Pulmonary artery endothelial cell (primary cell): ENCODE measurements around the gene PRKN. TPM values are rescaled to one million over a fixed set of nuclear protein-coding genes. Genes with fewer than 3 reads are reported as not detected.
"Not testable (repeated sequence)": the region's sequence is repeated elsewhere in the genome, so short reads cannot be mapped to it uniquely, and the experiment has no call there.

Source experiments
- DNase-seq: peaks from one replicate; pipeline ENCODE4 v3.0.0-alpha.2; 2011; ENCODE audit warnings: low read depth, low spot score
- total RNA-seq: library from RNA; depleted of rRNA; stranded (reverse); fragments of >200 nt; gene quantifications from 2 replicates; pipeline ENCODE4 v1.2.3, GENCODE V29; 2014

The PRKN gene
- total RNA-seq, 1 donor from 2014 or later, result 0.59 TPM

DNA sequence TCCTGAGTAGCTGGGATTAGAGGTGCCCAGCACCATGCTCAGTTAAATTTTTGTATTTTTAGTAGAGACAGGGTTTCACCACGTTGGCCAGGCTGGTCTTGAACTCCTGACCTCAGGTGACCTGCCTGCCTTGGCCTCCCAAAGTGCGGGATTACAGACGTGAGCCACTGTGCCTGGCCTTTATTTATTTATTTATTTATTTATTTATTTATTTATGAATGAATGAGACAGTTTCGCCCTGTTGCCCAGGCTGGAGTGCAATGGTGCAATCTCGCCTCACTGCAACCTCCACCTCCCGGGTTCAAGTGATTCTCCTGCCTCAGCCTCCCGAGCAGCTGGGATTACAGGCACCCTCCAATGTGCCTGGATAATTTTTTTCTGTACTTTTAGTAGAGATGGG, 48.7 kb downstream of the PRKN start:
- DNase-seq, result not testable (repeated sequence)

DNA sequence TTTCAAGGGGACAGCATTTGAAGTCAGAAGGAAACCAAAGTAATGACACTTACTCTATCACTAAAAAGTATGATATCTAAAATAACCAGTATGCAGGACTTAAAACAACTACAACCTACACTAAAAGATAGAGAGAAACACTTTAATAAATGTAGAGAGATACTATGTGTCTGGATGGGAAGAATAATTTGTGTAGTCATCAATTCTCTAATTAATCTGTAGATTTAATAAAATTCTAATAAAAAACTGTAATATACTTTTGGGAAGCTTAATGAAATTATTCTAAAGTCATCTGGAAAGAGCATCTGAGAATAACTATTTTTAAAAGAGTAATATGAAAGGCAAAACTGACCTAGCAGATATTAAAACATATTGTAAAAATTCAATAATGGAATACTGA, 52.1 kb downstream of the PRKN start:
- DNase-seq, result no peak

DNA sequence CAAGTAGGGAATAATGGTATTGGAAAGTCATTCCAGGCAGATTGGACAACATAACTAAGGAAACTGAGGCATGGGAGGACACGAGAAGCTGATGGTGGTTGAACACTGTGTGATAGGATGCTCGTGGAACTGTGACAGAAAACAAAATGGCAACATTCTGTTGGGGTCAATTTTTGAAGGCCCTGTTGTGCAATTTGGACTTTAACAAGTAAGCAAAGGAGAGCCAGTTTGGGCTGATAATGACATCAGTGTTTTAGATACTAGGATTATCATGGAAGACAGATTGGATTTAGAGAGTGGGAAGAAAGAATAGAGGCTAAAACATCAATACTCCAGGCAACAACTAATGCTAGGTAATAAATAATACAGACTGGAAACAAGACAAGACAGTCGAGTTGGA, 53.1 kb downstream of the PRKN start:
- DNase-seq, result no peak

DNA sequence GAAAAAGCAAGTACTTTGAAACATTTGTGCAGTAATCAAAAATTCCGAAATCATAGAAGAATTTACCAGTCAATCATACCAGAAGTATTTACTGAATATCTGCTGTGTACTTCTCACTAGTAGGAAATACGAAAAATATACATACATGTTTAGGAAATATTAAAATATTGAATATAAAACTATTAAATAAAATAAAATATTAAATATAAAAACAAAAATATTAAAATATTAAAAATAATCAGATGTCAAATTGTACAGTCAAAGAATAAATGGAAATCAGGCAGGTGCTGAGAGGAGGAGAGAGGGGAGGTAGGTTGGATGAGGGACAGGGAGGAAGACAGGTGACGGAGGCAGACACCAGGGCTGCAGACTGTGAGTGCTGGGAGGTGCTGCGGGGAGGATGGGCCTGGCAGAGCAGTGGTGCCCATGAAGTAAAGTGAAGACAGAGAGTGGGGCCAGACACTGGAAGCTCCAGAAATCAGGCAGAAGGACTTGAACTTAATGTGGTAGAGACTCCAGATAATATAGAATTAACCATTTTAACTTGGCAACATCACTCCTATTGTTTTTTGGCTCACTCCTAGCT, 55.9 kb downstream of the PRKN start:
- no peak for DNase-seq

DNA sequence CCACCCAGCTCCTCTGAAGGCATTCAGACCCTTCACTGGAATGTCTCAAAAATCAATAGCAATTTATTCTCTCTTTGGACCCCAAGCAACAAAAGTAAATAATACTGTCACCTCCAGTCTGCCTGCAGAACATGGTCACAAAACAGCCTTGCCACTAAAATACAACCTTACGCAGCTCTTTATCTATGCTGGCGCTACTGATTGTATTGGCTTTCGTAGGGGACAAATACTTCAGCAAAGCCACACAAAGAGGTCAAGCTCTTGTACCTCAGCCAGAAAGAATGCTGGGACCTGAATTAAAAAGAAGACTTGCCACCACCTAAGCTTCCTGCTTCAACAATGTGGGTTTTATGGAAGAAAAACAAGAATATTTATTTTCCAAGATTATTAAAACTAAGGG, 57.2 kb downstream of the PRKN start:
- DNase-seq, result no peak

DNA sequence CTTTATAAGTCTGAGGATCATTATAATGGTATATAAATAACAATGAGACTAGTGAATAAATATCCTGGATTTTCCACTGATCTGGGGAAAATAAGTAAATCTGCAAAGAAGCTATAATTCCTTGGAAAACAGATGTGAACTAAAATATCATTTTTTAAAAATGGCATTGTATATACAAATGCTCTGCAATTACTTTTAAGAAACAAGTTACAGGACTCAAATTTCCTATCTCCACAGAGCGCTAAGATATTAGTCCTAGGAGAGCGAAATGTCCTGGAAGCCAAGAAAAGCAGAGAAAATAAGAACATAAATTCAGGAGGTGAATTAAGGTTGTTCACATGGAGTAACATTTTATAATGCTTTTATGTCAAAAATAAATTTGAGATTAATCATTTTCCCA, 61.3 kb downstream of the PRKN start:
- DNase-seq, result no peak

DNA sequence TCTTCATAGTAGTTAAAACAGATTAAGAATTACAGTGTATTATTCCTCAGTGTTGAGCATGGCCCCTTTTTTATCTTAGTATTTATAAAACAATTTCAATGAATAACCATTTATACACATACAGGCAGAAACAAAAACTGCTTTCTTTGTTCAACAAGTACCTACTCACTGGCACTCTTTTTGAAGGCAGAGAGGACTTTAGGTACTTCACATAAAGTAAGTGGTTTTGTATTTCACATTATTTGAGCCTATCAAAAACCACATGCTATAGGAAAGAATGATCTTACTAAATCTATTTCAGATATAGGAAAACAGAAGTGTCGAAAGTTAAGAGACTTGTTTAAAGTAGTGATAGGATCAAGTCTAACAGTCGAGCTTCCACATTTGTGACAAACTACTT, 73.8 kb downstream of the PRKN start:
- DNase-seq, result no peak

DNA sequence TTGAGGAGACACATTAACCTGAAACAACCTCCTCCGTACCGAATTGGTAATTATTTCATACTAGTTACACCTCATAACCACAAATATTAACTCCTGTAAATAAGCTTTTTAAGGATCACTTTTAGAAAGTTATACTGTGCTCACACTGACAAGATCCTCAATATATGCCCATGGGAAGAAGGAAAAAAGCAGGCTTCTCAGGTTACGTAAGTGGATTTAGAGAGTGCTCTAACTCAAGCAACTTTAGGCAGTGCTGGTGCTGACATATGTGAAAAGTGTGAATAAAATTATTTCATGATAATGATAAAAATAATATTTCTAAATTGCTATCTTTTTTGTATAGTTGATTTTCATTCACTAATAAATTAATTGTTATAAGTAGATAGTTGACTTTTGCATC, 76.1 kb downstream of the PRKN start:
- DNase-seq, result no peak

DNA sequence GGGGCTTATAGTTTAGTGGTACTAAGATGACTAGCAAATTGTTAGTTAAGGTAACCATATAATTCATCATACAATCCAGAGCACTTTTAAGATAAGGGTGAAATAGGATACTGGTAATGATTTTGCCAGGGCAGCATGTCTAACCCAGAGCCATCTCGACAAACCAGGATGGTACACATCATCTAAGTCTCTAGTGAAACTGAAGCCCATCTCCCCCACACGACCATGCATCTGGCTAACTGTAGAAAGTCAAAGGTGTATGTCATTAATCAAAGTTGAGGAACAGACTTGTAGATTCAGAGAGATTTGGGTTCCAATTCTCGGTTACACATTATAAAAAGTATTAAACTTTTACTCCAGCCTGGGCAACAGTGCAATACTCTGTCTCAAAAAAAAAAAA, 78.3 kb downstream of the PRKN start:
- DNase-seq, result no peak

DNA sequence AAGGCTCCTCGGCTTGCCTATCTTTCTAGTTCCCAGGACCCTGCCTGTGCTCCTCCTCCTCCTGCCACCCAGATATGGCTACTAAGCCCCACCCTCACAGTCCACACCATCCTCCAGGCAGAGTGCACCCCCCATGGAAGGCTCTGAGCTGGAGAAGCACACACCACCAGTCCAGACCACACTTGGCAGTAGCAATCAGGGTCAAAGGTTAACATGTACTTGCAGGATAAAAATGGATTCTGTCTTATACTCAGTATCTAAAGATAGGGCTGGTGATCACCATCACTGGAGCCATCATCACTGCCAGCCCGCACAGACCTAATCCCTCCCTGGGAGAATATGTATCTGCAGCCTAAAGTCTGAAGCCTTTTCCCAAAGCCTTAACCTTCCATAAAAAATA, 83.4 kb downstream of the PRKN start:
- DNase-seq, result no peak

DNA sequence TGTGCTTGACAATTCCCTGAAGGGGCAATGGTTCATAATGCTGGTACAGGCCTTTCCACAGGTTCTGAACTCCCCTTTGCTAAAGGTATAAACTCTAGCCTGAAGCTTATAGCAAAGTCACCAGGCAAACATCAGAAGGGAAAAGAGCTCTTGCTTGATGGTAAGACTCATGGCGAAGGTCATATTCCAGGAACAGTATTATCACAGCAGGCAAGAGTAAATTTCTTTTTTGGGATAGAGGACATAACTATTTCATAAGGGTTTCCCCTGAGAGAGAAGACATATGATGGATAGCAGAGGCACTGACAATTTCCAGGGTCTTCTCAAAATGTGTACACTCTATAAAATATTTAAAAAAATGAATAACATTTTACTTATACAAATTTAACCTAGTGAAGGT, 86.8 kb downstream of the PRKN start:
- DNase-seq, result no peak

DNA sequence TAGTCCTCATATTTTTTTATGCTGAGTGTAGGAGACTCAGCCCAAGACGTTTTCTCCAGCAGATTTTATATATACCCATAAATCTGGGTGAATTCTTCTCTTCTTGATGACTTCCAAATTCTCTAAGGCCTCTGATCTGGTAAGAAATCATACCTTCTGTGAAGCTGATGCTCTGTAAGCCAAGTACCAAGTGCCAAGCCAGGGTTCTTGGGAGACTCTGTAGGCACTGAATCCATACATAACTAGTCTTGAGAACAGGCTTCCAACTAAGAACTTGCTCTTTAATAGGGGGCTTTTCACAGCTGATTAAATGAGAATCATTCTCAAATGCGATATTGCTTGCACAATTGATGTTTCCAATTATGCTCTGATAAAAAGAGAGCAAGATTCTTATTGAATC, 87.6 kb downstream of the PRKN start:
- no peak for DNase-seq

DNA sequence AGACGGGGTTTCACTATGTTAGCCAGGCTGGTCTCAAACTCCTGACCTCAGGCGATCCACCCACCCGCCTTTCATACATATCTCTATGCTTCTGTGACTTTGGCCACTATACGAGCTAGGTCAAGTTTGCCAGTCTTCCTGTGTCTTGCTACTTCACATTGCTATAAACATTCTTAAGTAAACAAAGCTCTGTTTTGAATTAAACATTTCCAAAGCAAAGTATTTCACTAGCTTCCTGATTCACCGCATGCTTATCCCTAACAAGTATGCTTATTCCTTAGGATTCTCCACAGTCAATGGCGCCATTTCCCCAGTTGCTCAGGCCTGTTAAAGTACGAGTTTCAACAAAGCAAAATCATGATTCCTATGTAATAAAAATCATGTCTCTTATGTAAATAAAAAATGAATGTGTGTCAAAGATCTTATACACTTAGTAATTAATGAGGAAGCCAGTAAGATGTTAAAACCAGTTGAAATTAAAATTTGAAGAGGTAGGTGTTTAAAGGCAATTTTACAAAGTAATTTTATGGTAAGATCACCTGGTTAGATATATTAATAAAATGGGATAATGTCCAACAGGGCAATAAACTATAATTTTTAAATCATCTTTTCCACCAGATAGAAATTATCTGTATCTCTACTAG, 88.5 kb downstream of the PRKN start:
- no peak for DNase-seq

DNA sequence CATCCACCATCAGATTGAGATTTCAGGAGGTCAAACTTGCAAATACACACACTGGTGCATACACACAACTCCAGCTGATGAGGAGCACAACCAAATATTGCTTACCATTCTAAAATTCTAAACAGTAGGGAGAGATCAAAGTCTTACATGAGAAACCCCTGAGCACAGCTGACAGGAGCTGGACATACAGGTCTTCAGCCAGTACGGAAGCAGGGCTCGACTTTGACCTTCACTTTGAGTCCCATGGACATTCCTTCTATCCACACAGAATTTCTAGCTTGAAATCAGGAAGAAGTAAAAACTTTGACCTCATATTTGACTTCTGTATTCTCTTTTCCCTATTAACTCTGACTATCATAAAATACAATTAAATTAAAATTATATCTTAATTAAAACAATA, 90.2 kb downstream of the PRKN start:
- no peak for DNase-seq

DNA sequence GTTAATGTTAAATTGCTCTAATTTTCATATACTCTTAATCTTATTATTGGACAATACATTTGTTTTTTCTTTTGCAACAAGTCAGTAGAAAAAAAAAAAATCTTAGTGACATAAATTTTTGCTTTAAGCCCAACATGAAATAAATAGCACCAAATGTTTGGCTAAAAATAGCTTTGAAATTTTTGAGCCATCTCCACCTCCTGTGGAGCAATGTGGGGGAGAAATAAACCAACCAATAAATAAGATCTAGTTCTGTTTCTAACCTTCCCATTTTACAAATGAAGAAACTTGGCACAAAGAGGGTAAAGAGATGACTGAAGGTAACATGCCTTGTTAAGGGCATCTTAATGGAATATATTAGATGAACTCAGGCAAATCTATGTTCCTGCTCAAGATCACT, 91.4 kb downstream of the PRKN start:
- DNase-seq, result no peak

DNA sequence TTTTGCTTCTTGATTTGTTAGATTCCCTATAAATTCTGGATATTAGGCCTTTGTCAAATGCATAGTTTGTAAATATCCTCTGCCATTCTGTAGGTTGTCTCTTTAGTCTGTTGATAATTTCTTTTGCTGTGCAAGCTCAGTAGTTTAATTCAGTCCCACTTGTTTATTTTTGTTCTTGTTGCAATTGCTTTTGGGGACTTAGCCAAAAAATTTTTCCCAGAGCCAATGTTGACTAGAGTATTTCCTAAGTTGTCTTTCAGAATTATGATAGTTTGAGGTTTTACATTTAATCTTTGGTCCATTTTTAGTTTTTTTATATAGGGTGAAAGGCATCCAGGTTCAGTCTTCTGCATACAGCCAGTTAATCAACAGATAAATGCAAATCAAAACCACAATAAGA, 96.0 kb downstream of the PRKN start:
- no peak for DNase-seq

DNA sequence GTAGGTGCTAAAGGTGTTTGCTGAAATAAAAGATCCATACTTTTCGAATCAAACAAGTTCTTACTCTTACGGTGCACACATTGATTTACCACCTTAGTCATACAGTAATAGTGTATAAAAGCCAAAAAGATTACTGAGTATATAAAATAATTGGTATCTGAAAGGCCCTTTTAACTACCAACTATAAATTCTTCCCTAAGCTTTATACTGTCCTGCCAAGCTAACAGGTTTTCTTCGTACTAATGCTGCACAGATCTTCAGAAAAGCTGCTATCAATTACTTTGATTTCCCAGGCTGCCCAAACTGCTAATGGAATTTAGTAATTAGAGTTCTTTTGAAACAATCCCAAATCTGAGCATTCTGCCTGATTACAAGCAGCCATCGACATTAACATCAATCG, 97.5 kb downstream of the PRKN start:
- no peak for DNase-seq

DNA sequence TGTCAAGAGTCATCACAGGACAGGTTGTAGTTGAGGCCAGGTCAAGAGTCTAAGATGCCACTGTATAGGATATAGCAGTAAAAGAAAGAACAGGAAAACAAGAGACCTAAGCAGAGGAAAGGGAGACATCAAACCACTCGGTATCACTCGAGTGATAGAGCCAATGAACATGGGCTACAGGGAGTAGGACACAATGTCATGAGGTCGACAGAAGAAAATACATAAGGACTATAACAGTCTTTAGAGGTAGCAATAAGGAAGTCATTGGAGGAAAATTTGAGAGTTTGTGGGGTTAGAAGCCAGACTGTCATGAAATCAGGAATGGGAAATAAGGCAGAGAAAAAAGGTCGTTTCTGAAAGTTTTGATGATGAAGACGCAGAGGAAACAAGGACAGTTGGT, 99.7 kb downstream of the PRKN start:
- DNase-seq, result no peak

DNA sequence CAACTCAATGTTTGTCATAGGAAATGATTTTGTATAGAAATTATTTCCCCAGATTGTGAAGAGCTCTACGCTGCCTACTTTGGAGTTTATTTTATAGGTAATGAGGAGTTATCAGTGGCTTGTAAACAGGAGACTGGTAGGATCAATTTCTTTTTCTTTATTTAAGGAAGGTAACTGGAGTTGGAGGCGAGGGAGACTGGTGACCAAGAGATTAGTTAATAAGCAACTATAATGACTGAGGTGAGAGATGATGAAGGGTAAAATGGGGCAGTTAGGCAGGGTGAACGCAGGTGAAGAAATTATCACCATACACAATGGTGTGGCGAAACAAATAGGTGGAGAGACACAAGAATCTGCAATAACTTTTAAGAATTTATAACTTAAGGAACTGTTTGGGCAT, 100.2 kb downstream of the PRKN start:
- DNase-seq, result no peak

DNA sequence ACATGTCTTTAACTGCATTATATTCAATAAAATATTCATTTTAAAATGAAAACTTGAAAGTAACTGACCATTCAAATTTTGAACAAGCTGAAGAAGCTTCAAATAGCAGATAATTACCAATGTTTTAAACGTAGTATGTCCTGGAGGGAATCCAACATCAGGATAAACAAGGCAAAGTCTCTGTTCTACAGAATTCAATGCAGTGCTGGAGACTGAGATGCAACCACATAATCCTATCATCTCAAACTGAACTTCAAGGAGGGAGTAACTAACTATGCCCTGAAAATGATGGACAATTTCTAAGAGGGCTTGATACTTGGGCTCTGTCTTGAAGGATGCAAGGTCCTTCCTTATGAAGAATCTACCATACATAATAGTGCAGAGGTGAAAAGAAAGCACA, 100.7 kb downstream of the PRKN start:
- DNase-seq, result no peak

DNA sequence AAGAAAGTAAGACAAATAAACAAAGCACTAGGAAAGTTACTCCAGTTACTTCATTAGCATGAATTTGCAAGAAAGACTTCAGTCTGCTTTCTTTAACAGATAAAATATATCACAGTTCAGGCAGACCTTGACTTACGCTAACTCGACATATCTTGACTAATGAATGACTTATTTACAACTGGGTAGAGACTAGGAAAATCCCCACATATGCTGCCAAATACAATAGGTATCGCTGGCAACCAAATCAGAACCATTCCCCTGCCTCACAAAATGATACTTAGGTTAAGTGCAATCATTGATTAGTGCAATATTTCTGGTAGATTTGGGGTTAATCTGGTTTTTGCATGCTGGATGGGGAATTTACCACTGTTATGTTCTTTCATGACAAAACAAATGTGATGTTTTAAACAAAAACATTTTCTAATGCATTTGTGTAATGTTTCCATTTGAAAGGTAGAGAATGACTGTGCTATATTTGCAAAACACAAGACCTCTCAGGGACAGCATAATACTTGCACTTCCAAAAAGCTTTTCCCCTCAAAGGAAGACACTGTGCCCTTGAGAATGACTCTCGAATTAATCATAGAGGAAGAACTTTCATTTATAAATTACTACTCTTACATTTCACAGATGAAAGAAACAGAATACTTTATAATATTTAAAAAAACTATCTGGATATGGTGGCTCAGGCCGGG, 101.6 kb downstream of the PRKN start:
- no peak for DNase-seq

DNA sequence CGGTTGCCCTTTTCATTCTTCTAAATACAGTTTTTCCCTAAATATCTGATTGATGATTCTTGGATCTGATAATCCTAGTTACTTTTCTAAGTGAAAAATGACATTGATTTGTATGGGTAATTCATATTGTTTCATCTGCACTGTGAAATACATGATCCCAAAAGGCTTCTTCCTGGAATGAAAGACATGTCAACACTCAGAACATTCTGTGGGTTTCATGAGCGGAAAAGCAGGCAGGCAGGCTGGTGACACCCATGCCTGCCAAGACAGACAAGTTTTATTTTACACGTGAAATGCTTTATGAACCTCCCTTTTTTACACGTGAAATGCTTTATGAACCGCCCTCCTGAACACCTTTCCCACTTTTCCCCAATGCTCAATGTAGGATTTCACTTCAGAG, 105.0 kb downstream of the PRKN start:
- DNase-seq, result no peak

DNA sequence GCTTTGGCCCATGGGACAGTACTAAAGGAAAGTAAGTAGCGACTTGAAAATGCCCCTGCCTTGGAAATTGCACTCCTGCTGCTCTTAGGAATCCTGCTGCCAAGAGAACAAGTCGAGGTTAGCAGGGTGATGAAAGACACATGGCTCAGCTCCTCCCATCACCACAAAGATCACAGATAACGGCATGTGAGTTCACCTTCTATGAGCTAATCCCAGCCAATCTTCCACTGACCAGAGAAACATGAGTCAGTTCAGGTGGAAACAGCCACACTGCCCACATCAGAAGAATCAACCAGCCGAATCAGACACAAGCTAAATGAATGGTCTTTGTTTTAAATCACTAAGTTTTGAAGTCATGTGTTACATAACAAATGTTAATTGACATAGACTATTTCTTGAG, 106.3 kb downstream of the PRKN start:
- no peak for DNase-seq
